HEK293T (cell line): Measurements from ENCODE around the gene SEMA3G.

Experiments
- BHLHE40 ChIP-seq: fragments of 450-650 bp; IDR thresholded peaks from 2 replicates; pipeline ENCODE4 v1.6.1; 2016; ENCODE audit warnings: mild to moderate bottlenecking, moderate library complexity, borderline replicate concordance
- FOXM1 ChIP-seq: fragments of 450-650 bp; IDR thresholded peaks from 2 replicates; pipeline ENCODE4 v1.6.1; 2017; ENCODE audit warnings: mild to moderate bottlenecking, borderline replicate concordance
- HDGF ChIP-seq: fragments of 450-650 bp; IDR thresholded peaks from 2 replicates; pipeline ENCODE4 v1.6.1; 2017; ENCODE audit warnings: antibody characterized with exemption, borderline replicate concordance
- LEF1 ChIP-seq: fragments of 450-650 bp; IDR thresholded peaks from 2 replicates; pipeline ENCODE4 v1.6.1; 2017; ENCODE audit warnings: mild to moderate bottlenecking, borderline replicate concordance
- NFRKB ChIP-seq: fragments of 450-650 bp; IDR thresholded peaks from 2 replicates; pipeline ENCODE4 v1.6.1; 2016; ENCODE audit warnings: mild to moderate bottlenecking, moderate library complexity
- SP1 ChIP-seq: fragments of 450-650 bp; IDR thresholded peaks from 2 replicates; pipeline ENCODE4 v1.6.1; 2017
- TARDBP ChIP-seq: fragments of 450-650 bp; IDR thresholded peaks from 2 replicates; pipeline ENCODE4 v1.6.1; 2016
- ZNF384 ChIP-seq: fragments of 450-650 bp; IDR thresholded peaks from 2 replicates; pipeline ENCODE4 v1.6.1; 2016

GRCh38 chr3:52471371-52472238, 26.7 kb upstream of the SEMA3G start:
- TF ChIP-seq TARDBP (no peak), NFRKB (no peak), SP1 (no peak), HDGF (no peak), BHLHE40 (no peak), LEF1 (no peak), FOXM1 (no peak), ZNF384 (no peak)
